ENCODE measurements around the gene CD300LF. TPM values are rescaled to one million over a fixed set of nuclear protein-coding genes. Genes with fewer than 3 reads are reported as not detected.

The CD300LF gene
- total and polyA plus RNA-seq, 2 experiments from 2014 or later: not detected

GRCh38 chr17:74690409-74690825 lies 22.3 kb downstream of the CD300LF start (continued):
- TF ChIP-seq ZNF462 (CRISPR knock-in tag; IDR thresholded peaks at IDR 0.05) (no peak), JUNB (IDR thresholded peaks at IDR 0.05; ENCODE audit: unreplicated experiment) (no peak), POLR2AphosphoS5 (IDR thresholded peaks at IDR 0.05; ENCODE audit: low read depth) (no peak), EZH2phosphoT487 (IDR thresholded peaks at IDR 0.05; ENCODE audit: unreplicated experiment) (no peak)
- TF ChIP-seq, protein P1, sequence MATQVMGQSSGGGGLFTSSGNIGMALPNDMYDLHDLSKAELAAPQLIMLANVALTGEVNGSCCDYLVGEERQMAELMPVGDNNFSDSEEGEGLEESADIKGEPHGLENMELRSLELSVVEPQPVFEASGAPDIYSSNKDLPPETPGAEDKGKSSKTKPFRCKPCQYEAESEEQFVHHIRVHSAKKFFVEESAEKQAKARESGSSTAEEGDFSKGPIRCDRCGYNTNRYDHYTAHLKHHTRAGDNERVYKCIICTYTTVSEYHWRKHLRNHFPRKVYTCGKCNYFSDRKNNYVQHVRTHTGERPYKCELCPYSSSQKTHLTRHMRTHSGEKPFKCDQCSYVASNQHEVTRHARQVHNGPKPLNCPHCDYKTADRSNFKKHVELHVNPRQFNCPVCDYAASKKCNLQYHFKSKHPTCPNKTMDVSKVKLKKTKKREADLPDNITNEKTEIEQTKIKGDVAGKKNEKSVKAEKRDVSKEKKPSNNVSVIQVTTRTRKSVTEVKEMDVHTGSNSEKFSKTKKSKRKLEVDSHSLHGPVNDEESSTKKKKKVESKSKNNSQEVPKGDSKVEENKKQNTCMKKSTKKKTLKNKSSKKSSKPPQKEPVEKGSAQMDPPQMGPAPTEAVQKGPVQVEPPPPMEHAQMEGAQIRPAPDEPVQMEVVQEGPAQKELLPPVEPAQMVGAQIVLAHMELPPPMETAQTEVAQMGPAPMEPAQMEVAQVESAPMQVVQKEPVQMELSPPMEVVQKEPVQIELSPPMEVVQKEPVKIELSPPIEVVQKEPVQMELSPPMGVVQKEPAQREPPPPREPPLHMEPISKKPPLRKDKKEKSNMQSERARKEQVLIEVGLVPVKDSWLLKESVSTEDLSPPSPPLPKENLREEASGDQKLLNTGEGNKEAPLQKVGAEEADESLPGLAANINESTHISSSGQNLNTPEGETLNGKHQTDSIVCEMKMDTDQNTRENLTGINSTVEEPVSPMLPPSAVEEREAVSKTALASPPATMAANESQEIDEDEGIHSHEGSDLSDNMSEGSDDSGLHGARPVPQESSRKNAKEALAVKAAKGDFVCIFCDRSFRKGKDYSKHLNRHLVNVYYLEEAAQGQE (IDR thresholded peaks at IDR 0.05; ENCODE audit: unreplicated experiment): no peak

GRCh38 chr17:74687886-74688285 lies 24.8 kb downstream of the CD300LF start:
- Histone ChIP-seq H3K27me3 (ENCODE audit: insufficient read depth) (no peaks in the 10 kb centered on the region), H3K27ac (ENCODE audit: low read depth) (no peak overlapping the region), H2AFZ (no peak overlapping the region), H3K79me2 (replicated peaks; ENCODE audit: insufficient read depth) (no peaks in the 10 kb centered on the region), H3K4me2 (no peak overlapping the region), H3F3A (replicated peaks; ENCODE audit: low read depth) (no peaks in the 10 kb centered on the region), H3K4me1 (ENCODE audit: insufficient read depth) (no peaks in the 10 kb centered on the region), H3K9me2 (ENCODE audit: insufficient read depth) (no peaks in the 10 kb centered on the region), H3K36me3 (ENCODE audit: insufficient read depth) (no peaks in the 10 kb centered on the region), H4K20me1 (replicated peaks; ENCODE audit: insufficient read depth) (no peaks in the 10 kb centered on the region), H3K4me3 (no peak overlapping the region)
- ATAC-seq (no peak), DNase-seq (ENCODE audit: low spot score) (no peak)
- Mint-ChIP-seq H3K27me3 (ENCODE audit: insufficient read depth, low read depth, poor library complexity) (peaks cover 5% of the 10 kb centered on the region), H3K27ac (no peak overlapping the region), H3K9me3 (no peaks in the 10 kb centered on the region), H3K4me3 (no peak overlapping the region), H3K36me3 (ENCODE audit: low read depth) (no peaks in the 10 kb centered on the region), H3K4me1 (no peaks in the 10 kb centered on the region)
- no peak for TF ChIP-seq NANOG (IDR thresholded peaks at IDR 0.05; ENCODE audit: borderline replicate concordance)
- TF ChIP-seq ZNF462 (CRISPR knock-in tag; IDR thresholded peaks at IDR 0.05): no peak

Measured in GM23338 (cell line).